Measurements from ENCODE around the gene AAK1.
"Not testable (repeated sequence)": the region's sequence is repeated elsewhere in the genome, so short reads cannot be mapped to it uniquely, and the experiment has no call there.

Gene AAK1

DNA sequence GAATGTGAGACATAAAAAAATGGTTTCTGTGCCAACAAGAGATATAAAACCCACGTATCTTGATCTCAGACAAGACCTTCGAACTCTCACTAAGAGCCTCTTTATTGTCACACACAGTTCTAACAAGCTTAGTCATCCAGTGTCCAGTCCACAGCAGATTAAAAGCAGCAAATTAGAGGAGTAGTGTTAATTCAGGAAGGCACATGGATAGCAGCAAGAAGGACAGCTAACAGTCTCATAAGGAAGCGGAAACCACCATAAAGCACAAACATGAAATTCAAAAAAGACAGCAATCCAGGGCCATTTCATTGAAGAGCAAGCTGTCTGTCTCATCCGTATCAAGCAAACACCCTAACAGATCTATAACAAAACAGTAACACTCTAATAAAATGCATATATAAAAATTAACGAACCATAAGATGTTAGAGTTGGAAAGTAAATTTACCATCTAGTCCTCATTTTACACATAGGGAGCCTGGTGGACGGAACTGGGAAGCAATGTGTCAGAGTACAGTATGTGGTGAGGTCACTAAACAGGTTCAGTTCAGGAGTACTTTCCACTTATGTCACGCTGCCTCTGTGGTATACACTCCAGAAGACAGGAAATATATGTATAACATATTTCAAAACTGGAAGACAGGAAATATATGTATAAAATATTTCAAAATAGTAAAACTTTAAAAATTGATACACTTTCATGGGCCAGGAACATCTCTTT lies 18.3 kb downstream of the AAK1 start:
- DNase-seq (ENCODE audit: low spot score) = no peak

DNA sequence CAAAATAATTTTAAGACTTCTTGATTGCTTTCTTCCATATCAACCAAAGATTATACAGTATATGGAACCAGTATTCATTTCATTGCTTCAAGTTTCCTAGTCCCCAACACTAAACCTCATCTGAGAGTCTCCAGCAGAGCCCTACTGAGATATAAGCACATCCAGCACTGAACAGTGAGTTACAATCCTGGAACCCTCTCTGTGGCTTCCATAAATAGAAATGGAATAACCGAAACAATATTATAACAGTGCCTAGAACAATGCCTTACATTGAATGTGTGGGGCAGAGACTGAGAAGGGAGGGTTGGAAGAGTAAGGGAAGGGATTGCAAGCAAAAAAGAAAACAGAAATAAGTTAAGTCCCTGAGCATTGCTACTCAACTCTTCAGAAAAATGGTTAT lies 18.9 kb downstream of the AAK1 start:
- DNase-seq (ENCODE audit: low spot score) = no peak

DNA sequence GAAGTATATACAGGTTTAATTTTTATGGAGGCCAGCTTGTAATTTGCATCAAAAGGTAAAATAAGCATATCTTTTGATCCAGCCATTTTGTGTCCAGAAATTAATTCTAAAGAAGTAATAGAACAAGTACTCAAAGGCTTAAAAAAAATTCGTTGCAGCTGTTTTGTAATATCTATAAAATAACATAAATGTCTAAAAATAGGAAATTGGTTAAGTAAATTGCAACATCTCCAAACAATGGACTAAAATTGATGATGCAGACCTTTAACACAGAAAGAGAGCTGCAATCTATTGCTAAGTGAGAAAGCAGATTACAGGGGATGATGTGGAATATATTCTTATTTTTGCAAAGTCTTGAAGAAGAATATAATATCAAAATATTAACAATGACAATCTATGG lies 19.4 kb downstream of the AAK1 start:
- no peak for DNase-seq (ENCODE audit: low spot score)

DNA sequence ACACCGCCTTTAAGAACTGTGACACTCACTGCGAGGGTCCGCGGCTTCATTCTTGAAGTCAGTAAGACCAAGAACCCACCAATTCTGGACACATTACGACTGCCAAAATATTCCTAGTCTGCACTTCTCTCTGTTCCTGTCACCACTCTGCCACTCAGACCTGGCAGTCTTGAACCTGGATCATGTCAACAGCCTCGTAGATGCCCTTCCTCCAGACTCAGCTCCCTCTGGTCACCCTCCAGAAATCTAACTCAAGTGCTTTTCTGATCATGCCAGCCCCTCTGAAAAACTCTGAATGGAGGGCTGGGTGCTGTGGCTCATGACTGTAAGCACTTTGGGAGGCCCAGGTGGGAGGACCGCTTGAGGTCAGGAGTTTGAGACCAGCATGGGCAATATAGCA lies 20.3 kb downstream of the AAK1 start:
- DNase-seq (ENCODE audit: low spot score) = no peak

DNA sequence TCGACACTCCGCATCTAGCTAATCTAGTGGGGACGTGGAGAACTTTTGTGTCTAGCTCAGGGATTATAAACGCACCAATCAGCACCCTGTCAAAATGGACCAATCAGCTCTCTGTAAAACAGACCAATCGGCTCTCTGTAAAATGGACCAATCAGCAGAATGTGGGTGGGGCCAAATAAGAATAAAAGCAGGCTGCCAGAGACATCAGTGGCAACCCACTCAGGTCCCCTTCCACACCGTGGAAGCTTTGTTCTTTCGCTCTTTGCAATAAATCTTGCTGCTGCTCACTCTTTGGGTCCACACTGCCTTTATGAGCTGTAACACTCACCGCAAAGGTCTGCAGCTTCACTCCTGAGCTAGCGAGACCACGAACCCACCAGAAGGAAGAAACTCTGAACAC lies 20.7 kb downstream of the AAK1 start:
- DNase-seq (ENCODE audit: low spot score) = not testable (repeated sequence)

DNA sequence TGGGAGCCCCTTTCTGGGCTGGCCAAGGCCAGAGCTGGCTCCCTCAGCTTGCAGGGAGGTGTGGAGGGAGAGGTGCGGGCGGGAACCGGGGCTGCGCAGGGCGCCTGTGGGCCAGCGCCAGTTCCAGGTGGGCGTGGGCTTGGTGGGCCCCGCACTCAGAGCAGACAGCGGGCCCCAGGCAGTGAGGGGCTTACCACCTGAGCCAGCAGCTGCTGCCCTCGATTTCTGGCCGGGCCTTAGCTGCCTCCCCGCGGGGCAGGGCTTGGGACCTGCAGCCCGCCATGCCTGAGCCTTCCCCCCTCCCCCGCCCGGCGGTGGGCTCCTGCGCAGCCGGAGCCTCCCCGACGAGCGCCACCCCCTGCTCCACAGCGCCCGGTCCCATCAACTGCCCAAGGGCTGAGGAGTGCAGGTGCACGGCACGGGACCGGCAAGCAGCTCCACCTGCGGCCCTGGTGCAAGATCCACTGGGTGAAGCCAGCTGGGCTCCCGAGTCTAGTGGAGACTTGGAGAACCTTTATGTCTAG lies 21.5 kb downstream of the AAK1 start:
- not testable (repeated sequence) for DNase-seq (ENCODE audit: low spot score)

- no peak for DNase-seq (ENCODE audit: low spot score)
Observed at GRCh38 chr2:69621440-69621839, 22.1 kb downstream of the AAK1 start.

GRCh38 chr2:69620870-69621269 lies 22.7 kb downstream of the AAK1 start:
- no peak for DNase-seq (ENCODE audit: low spot score)

DNA sequence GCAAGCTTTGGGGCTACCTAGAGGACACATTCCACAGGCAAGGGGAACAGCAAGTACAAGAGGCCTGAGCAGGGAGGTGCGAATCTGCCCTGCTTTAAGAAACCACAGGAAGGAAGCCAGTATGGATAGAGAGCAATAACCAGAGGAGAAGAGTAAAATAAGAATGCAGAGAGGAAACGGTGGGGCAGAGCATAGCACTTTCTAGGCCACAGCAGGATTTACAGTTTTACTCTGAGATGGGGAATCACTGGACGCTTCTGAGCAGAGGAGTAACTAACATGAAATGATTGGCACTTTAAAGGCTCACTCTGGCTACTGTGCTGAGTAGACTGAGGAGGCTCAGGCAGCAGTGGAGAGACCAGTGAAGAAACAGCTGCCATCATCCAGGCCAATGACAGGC lies 23.8 kb downstream of the AAK1 start:
- no peak for DNase-seq (ENCODE audit: low spot score)

DNA sequence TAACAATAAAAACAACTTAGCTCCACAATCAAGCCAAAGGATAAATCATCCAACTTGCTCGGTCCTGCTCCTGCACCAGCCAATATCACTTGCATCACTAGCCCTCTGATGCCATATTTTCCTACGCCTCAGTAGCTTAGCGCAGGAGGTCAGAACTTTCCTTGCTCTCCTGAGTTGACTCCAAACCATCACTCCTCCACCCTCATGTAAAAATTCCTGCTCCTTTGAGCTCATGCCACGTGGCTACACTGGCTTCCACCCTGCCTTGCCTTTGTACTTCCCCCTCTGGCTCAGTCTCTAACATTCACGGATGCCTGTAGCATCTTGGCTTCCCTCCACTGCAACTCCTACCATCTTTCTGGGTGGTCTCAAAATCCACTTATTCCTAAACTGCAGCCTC lies 25.2 kb downstream of the AAK1 start:
- no peak for DNase-seq (ENCODE audit: low spot score)

DNA sequence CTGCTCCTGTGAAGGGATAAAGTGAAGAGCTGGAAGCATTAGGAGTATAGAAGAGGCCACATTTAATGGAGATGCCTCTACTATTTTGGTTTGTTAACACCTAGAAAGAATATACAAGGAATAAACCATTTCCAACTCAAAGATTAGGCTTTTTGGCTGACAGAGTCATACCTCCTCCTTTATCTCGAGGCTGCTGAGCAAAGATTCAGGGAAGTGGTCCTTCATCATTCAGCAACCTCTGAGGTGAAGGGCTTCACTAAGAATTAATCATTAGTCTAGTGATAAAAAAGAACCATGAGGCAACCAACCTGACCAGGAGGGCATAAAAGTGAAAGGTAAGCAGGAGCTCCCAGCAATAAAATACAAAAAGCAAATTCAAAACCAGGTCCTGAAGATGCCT lies 25.8 kb downstream of the AAK1 start:
- DNase-seq (ENCODE audit: low spot score) = no peak

DNA sequence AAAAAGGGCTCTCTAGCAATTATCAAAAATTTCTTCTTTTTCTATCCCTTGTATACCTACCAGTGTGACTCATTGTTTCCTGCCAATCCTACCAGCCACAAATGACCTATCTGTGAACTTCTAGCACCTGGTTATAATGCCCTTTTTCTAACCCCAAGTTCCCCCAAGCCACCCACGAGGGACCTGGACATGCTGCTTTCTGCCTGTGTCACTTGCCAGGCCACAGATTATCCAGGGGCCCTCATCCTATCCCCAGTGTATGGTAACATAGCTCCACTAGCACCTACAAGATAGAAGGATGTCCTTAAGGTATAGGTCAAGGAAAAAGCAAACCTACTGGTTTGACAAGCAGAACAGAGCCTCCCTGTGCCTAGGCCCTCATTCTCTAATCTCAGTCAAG lies 26.8 kb downstream of the AAK1 start:
- no peak for DNase-seq (ENCODE audit: low spot score)

- DNase-seq (ENCODE audit: low spot score) = no peak
Observed at GRCh38 chr2:69615969-69616368, 27.6 kb downstream of the AAK1 start.

- DNase-seq (ENCODE audit: low spot score) = no peak
Observed at GRCh38 chr2:69615078-69615625, 28.4 kb downstream of the AAK1 start.

GRCh38 chr2:69612707-69613106 lies 30.8 kb downstream of the AAK1 start:
- no peak for DNase-seq (ENCODE audit: low spot score)

GRCh38 chr2:69612200-69612599 lies 31.3 kb downstream of the AAK1 start:
- no peak for DNase-seq (ENCODE audit: low spot score)

GRCh38 chr2:69608109-69608508 lies 35.4 kb downstream of the AAK1 start:
- DNase-seq (ENCODE audit: low spot score) = no peak

DNA sequence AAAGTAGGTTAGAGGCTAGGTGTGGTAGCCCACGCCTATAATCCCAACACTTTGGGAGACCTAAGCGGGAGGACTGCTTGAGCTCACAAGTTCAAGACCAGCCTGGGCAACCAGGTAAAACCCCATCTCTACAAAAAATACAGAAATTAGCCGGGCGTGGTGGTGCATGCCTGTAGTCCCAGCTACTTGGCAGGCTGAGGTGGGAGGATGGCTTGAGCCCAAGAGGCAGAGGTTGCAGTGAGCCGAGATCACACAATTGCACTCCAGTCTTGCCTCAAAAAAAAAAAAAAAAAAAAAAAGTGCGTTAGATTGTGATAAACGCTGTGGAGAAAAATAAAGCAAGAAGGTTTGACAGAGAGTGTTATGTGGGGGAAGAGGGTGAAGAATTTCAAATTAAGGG lies 36.8 kb downstream of the AAK1 start:
- DNase-seq (ENCODE audit: low spot score) = not testable (repeated sequence)

DNA sequence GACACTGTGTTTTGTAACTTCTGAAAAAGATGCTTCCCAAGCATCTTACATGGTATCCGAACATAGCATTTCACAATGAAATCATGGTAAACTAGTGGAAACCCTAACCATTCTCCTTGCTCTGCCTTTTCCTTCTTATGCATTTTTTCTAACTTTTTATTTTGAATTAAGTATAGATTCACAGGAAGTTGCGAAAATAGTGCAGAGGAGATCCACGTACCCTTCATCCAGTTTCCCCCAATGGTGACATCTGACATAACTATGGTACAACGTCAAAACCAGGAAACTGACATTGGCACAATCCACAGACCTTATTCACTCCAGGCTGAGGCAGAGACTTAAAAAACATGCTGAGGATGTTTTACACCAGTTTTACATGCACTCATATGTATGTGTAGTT lies 38.3 kb downstream of the AAK1 start:
- no peak for DNase-seq (ENCODE audit: low spot score)

- DNase-seq (ENCODE audit: low spot score) = no peak
Observed at GRCh38 chr2:69604836-69605235, 38.7 kb downstream of the AAK1 start.

- DNase-seq (ENCODE audit: low spot score) = no peak
Observed at GRCh38 chr2:69604026-69604678, 39.4 kb downstream of the AAK1 start.

DNA sequence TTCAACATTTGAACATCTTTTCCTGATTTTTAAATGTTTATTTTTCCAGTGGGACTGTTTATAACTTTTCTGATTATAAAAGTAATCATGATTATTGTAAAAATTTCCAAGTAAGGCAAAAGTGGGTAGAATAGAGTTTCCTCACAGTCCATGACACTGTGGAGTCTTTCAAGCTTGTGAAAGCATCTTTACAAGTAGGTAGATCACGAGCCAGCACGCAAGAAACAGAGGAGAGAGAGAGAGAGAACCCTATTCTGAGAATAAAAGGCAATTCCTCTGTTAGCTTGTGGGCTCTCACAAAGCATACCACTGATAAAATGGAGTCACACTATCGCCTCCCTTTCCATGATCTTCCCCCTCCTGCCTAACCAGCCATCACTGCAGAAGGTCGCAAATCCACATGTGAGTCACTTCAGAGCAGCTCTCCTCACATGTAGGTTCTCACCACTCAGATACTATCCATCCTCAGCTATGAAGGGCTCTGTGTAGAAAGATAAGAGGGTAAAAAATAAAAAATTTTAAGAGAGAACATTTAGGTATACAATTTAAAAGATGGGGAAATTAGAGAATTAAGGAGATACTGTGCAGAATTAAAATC lies 40.3 kb downstream of the AAK1 start:
- DNase-seq (ENCODE audit: low spot score) = no peak

DNA sequence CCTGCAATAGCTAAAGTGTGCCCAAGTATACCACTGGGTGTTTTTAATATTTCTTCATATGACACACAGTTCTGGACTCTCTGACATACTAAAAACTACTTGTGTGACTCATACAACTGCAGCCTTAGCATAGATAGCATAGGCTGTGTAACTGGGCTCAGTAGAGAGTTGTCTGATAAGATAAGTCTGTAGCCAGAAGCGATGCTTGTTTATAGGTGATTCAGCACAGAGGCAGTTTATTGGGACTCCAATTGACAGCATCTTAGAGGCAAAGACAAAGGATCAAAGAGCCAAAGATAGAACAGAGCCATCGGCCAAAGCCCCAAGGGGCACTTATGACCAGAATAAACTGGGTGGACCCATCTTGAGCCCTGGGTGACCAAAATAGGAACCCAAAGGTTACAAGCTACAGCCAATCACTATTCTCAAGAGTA lies 42.3 kb downstream of the AAK1 start:
- DNase-seq (ENCODE audit: low spot score) = no peak

Measured in germinal center (tissue), 1 donor.